ENCODE measurements around the gene ZNF584.

GRCh38 chr19:58409010-58409790, 751 bp downstream of the ZNF584 start:
- TF ChIP-seq TARDBP (IDR thresholded peaks at IDR 0.05) (no peak), LEF1 (IDR thresholded peaks at IDR 0.05; ENCODE audit: borderline replicate concordance) (no peak), L3MBTL2 (conservative IDR thresholded peaks at IDR 0.05) (no peak), ARNT (IDR thresholded peaks at IDR 0.05) (no peak), FOXA1 (IDR thresholded peaks at IDR 0.05) (no peak), SUZ12 (IDR thresholded peaks at IDR 0.05) (no peak), FOXM1 (IDR thresholded peaks at IDR 0.05; ENCODE audit: borderline replicate concordance) (no peak), BHLHE40 (IDR thresholded peaks at IDR 0.05; ENCODE audit: borderline replicate concordance) (no peak)

Measured in HEK293T (cell line).